Activated naive CD4-positive, alpha-beta T cell treated with anti-CD3 and anti-CD28 coated beads, Interleukin-2, amount 50 U/mL, for 24 hours (primary cell): ENCODE data around the gene TIMM22.

ENCODE experiments used
- H3K27ac Mint-ChIP-seq: one replicate; pipeline ENCODE4 v1.8.0; 2021; ENCODE audit warnings: mild to moderate bottlenecking, mixed read lengths
- H3K27me3 Mint-ChIP-seq: one replicate; pipeline ENCODE4 v1.8.0; 2021; ENCODE audit warnings: mixed read lengths
- H3K36me3 Mint-ChIP-seq: one replicate; pipeline ENCODE4 v1.8.0; 2021; ENCODE audit warnings: mixed read lengths
- H3K4me1 Mint-ChIP-seq: one replicate; pipeline ENCODE4 v1.8.0; 2021; ENCODE audit warnings: mixed read lengths
- H3K4me3 Mint-ChIP-seq: one replicate; pipeline ENCODE4 v1.8.0; 2021; ENCODE audit warnings: mild to moderate bottlenecking, mixed read lengths
- H3K9me3 Mint-ChIP-seq: one replicate; pipeline ENCODE4 v1.8.0; 2021; ENCODE audit warnings: mixed read lengths

The TIMM22 gene

GRCh38 chr17:1004769-1005295 is 7.9 kb downstream of the TIMM22 start:
- no peak overlapping the region for H3K27ac Mint-ChIP-seq
- H3K27me3 Mint-ChIP-seq, result no peaks in the 10 kb centered on the region
- peaks cover 13% of the 10 kb centered on the region for H3K4me1 Mint-ChIP-seq
- no peaks in the 10 kb centered on the region for H3K9me3 Mint-ChIP-seq
- H3K36me3 Mint-ChIP-seq, result peaks cover 10% of the 10 kb centered on the region
- H3K4me3 Mint-ChIP-seq, result no peak overlapping the region

GRCh38 chr17:1005361-1005946 is 8.5 kb downstream of the TIMM22 start:
- Mint-ChIP-seq H3K4me3 (no peak overlapping the region), H3K27me3 (no peaks in the 10 kb centered on the region), H3K27ac (peak overlapping the region; percentile 41), H3K4me1 (peaks cover 10% of the 10 kb centered on the region), H3K9me3 (no peaks in the 10 kb centered on the region), H3K36me3 (peaks cover 7% of the 10 kb centered on the region)

- H3K4me1 Mint-ChIP-seq, result peaks cover 8% of the 10 kb centered on the region
- no peak overlapping the region for H3K4me3 Mint-ChIP-seq
- peaks cover 6% of the 10 kb centered on the region for H3K36me3 Mint-ChIP-seq
- H3K27me3 Mint-ChIP-seq, result no peaks in the 10 kb centered on the region
- no peaks in the 10 kb centered on the region for H3K9me3 Mint-ChIP-seq
- H3K27ac Mint-ChIP-seq, result no peak overlapping the region
Observed at GRCh38 chr17:1006054-1006453, 9.1 kb downstream of the TIMM22 start.

GRCh38 chr17:1007310-1008007 is 10.5 kb downstream of the TIMM22 start:
- H3K36me3 Mint-ChIP-seq, result peaks cover 2% of the 10 kb centered on the region

GRCh38 chr17:1008008-1008761 is 11.3 kb downstream of the TIMM22 start:
- H3K27ac Mint-ChIP-seq, result no peak overlapping the region
- no peaks in the 10 kb centered on the region for H3K9me3 Mint-ChIP-seq
- H3K27me3 Mint-ChIP-seq, result no peaks in the 10 kb centered on the region
- peaks cover 8% of the 10 kb centered on the region for H3K4me1 Mint-ChIP-seq
- H3K4me3 Mint-ChIP-seq, result no peak overlapping the region
- peaks cover 2% of the 10 kb centered on the region for H3K36me3 Mint-ChIP-seq

More at GRCh38 chr17:1007310-1008007, 10.5 kb downstream of the TIMM22 start:
- H3K9me3 Mint-ChIP-seq, result no peaks in the 10 kb centered on the region
- H3K27me3 Mint-ChIP-seq, result no peaks in the 10 kb centered on the region
- peaks cover 8% of the 10 kb centered on the region for H3K4me1 Mint-ChIP-seq
- H3K27ac Mint-ChIP-seq, result no peak overlapping the region
- H3K4me3 Mint-ChIP-seq, result no peak overlapping the region

GRCh38 chr17:1009229-1010085 is 12.5 kb downstream of the TIMM22 start:
- Mint-ChIP-seq H3K27ac (no peak overlapping the region), H3K36me3 (peaks cover 2% of the 10 kb centered on the region), H3K4me3 (no peak overlapping the region)

GRCh38 chr17:1010086-1010450 is 13.1 kb downstream of the TIMM22 start:
- H3K4me1 Mint-ChIP-seq, result peaks cover 7% of the 10 kb centered on the region
- H3K4me3 Mint-ChIP-seq, result no peak overlapping the region
- H3K27ac Mint-ChIP-seq, result no peak overlapping the region
- H3K27me3 Mint-ChIP-seq, result no peaks in the 10 kb centered on the region
- H3K9me3 Mint-ChIP-seq, result no peaks in the 10 kb centered on the region
- H3K36me3 Mint-ChIP-seq, result peaks cover 2% of the 10 kb centered on the region

More at GRCh38 chr17:1009229-1010085, 12.5 kb downstream of the TIMM22 start:
- Mint-ChIP-seq H3K9me3 (no peaks in the 10 kb centered on the region), H3K4me1 (peaks cover 8% of the 10 kb centered on the region), H3K27me3 (no peaks in the 10 kb centered on the region)

- H3K36me3 Mint-ChIP-seq, result peaks cover under 1% of the 10 kb centered on the region
- no peak overlapping the region for H3K27ac Mint-ChIP-seq
- H3K27me3 Mint-ChIP-seq, result no peaks in the 10 kb centered on the region
- H3K4me1 Mint-ChIP-seq, result peaks cover 2% of the 10 kb centered on the region
- no peak overlapping the region for H3K4me3 Mint-ChIP-seq
- H3K9me3 Mint-ChIP-seq, result no peaks in the 10 kb centered on the region
Observed at GRCh38 chr17:1010586-1010985, 13.7 kb downstream of the TIMM22 start.

- Mint-ChIP-seq H3K9me3 (no peaks in the 10 kb centered on the region), H3K27ac (no peak overlapping the region), H3K4me3 (no peak overlapping the region), H3K27me3 (no peaks in the 10 kb centered on the region), H3K36me3 (no peaks in the 10 kb centered on the region), H3K4me1 (no peaks in the 10 kb centered on the region)
Observed at GRCh38 chr17:1011138-1011537, 14.2 kb downstream of the TIMM22 start.

GRCh38 chr17:1011760-1012735 is 15.1 kb downstream of the TIMM22 start:
- no peak overlapping the region for H3K27ac Mint-ChIP-seq
- no peaks in the 10 kb centered on the region for H3K36me3 Mint-ChIP-seq
- H3K4me1 Mint-ChIP-seq, result no peaks in the 10 kb centered on the region
- H3K27me3 Mint-ChIP-seq, result no peaks in the 10 kb centered on the region
- no peak overlapping the region for H3K4me3 Mint-ChIP-seq
- H3K9me3 Mint-ChIP-seq, result no peaks in the 10 kb centered on the region

- Mint-ChIP-seq H3K27ac (no peak overlapping the region), H3K4me3 (no peak overlapping the region)
Observed at GRCh38 chr17:1012823-1013728, 16.1 kb downstream of the TIMM22 start.

GRCh38 chr17:1013729-1014090 is 16.8 kb downstream of the TIMM22 start:
- Mint-ChIP-seq H3K4me1 (no peaks in the 10 kb centered on the region), H3K4me3 (no peak overlapping the region), H3K36me3 (no peaks in the 10 kb centered on the region), H3K27ac (no peak overlapping the region), H3K9me3 (no peaks in the 10 kb centered on the region), H3K27me3 (no peaks in the 10 kb centered on the region)

More at GRCh38 chr17:1012823-1013728, 16.1 kb downstream of the TIMM22 start:
- H3K9me3 Mint-ChIP-seq, result no peaks in the 10 kb centered on the region
- H3K4me1 Mint-ChIP-seq, result no peaks in the 10 kb centered on the region
- H3K27me3 Mint-ChIP-seq, result no peaks in the 10 kb centered on the region
- H3K36me3 Mint-ChIP-seq, result no peaks in the 10 kb centered on the region

GRCh38 chr17:1018547-1018946 is 21.6 kb downstream of the TIMM22 start:
- Mint-ChIP-seq H3K9me3 (no peaks in the 10 kb centered on the region), H3K27me3 (no peaks in the 10 kb centered on the region), H3K36me3 (no peaks in the 10 kb centered on the region), H3K4me1 (no peaks in the 10 kb centered on the region), H3K27ac (no peak overlapping the region), H3K4me3 (no peak overlapping the region)
